HTERT RPE-1 (cell line): ENCODE data around the gene F10.

Source experiments
- in situ Hi-C: fragments of 300-500 bp; cut with MboI; formaldehyde crosslinking; loops from 4 replicates; pipeline ENCODE4 v1.14.3; 2020; ENCODE audit warnings: low sequenced_read_pairs

The F10 gene

DNA sequence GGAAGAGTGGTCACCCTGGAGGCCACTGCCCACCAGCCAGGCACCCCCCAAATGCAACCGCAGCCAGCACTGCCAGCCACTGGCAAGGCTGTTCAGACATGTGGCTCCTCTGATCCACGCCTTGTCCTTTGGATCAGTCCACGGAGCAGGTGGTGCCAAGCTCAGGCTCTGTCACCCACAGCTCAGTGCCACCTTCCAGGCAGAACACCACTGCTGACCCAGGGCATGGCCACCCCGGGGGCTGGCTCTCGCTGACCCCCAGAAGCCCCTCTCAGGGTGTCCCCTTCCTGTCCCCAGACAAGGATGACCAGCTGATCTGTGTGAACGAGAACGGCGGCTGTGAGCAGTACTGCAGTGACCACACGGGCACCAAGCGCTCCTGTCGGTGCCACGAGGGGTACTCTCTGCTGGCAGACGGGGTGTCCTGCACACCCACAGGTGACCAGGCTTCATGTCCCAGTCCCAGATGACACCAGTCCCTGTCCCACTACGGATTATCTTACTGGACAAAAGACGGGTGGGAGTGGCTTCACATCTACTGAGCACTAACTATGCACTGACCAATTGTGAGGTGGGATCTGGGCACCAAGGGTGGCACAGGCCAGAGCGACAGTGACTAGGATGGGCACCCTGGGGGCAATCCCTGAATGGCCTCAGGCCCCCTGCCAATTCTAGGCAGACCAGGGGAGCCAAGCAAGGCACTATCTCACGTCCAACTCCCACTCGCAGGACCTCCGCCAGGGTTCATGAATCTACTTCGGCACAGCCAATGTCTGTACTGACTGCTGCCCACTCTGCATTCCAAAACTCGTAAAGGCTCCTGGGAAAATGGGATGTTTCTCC is 7.0 kb upstream of the F10 start:
- in situ Hi-C loops, result no loop called here

DNA sequence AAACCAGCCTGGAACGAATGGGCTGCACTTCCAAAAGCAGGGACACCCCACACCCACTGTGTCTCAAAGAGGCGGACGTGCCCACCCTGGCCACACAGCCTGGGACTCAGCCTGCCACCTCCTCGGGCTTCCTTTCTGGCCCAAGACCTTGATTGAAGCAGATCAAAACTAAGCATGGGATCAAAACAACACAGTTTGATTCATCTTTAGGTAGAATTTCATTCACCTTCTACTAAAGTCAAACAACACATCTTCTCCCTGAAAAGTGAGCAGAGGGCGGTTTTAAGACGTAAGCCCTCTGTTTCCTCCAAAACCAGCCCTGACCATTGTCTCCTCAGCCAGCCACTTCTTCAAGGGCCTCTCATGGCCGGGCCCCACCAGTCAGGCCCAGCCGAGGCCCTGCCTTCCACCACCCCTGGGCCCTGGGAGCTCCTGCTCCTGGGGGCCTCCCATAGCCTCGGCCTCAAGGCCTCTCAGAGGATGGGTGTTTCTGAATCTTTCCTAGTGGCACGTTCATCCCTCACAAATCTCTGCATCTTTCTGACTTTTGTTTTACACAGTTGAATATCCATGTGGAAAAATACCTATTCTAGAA is 6.3 kb upstream of the F10 start:
- in situ Hi-C loops, result no loop called here

DNA sequence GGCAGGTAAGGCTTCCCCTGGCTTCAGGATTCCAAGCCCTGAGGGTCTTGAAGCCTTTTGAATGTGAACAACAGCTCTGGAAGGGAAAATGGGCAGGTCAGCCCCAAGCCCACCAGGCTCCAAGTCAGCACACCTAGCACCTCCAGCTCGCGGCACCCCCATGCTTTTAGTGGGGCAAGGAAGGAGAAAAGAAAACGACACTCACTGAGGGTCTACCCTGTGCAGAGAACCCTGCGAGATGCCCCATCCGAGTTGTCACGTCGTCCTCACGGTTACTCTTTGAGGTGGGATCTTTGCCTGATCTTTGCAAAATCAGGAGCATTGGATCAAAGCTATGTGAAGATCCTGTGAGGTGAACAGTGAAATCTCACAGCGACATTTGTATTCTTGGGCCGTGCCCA is 5.7 kb upstream of the F10 start:
- in situ Hi-C loops, result no loop called here

DNA sequence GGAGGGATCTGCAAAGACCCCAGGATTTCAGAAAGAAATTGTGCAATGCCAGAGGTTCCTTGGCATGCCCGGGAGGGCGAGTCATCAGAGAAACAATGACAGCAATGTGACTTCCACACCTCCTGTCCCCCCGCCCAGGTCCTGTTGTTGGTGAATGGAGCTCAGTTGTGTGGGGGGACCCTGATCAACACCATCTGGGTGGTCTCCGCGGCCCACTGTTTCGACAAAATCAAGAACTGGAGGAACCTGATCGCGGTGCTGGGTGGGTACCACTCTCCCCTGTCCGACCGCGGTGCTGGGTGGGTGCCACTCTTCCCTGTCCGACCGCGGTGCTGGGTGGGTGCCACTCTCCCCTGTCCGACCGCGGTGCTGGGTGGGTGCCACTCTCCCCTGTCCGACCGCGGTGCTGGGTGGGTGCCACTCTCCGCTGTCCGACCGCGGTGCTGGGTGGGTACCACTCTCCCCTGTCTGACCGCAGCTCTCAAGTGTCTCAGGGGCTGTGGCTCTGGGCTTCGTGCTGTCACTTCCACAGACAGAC is 5.2 kb upstream of the F10 start:
- in situ Hi-C loops, result no loop called here

DNA sequence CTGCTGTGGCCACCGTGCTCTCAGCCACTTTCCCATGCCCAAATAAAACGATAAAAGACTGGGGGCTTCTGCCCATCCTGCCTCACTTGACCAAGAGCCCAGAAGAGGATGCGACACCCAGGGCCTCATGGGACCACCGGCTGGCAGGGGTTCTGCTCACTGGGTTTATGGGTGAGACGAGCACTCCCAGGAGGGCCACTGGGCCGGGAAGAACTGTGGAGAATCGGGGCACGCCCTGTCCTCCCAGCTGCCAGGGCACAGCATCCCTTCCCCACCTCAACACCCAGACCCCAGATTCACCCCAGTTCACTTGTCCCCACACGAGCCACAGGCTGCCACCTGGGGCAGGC is 4.7 kb upstream of the F10 start:
- in situ Hi-C loops, result no loop called here

DNA sequence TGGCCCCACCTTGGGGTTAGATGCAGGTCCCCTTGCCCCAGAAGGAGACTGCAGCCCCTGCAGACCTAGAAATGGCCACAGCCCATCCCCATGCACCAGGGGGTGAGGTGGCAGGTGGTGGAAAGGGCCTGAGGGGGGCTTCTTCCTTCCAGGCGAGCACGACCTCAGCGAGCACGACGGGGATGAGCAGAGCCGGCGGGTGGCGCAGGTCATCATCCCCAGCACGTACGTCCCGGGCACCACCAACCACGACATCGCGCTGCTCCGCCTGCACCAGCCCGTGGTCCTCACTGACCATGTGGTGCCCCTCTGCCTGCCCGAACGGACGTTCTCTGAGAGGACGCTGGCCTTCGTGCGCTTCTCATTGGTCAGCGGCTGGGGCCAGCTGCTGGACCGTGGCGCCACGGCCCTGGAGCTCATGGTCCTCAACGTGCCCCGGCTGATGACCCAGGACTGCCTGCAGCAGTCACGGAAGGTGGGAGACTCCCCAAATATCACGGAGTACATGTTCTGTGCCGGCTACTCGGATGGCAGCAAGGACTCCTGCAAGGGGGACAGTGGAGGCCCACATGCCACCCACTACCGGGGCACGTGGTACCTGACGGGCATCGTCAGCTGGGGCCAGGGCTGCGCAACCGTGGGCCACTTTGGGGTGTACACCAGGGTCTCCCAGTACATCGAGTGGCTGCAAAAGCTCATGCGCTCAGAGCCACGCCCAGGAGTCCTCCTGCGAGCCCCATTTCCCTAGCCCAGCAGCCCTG is 4.2 kb upstream of the F10 start:
- in situ Hi-C loops, result no loop called here

DNA sequence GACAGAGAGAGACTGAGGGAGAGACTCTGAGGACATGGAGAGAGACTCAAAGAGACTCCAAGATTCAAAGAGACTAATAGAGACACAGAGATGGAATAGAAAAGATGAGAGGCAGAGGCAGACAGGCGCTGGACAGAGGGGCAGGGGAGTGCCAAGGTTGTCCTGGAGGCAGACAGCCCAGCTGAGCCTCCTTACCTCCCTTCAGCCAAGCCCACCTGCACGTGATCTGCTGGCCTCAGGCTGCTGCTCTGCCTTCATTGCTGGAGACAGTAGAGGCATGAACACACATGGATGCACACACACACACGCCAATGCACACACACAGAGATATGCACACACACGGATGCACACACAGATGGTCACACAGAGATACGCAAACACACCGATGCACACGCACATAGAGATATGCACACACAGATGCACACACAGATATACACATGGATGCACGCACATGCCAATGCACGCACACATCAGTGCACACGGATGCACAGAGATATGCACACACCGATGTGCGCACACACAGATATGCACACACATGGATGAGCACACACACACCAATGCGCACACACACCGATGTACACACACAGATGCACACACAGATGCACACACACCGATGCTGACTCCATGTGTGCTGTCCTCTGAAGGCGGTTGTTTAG is 3.3 kb upstream of the F10 start:
- in situ Hi-C loops, result no loop called here

DNA sequence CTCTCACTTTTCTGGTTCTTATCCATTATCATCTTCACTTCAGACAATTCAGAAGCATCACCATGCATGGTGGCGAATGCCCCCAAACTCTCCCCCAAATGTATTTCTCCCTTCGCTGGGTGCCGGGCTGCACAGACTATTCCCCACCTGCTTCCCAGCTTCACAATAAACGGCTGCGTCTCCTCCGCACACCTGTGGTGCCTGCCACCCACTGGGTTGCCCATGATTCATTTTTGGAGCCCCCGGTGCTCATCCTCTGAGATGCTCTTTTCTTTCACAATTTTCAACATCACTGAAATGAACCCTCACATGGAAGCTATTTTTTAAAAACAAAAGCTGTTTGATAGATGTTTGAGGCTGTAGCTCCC is 2.8 kb upstream of the F10 start:
- in situ Hi-C loops, result no loop called here

DNA sequence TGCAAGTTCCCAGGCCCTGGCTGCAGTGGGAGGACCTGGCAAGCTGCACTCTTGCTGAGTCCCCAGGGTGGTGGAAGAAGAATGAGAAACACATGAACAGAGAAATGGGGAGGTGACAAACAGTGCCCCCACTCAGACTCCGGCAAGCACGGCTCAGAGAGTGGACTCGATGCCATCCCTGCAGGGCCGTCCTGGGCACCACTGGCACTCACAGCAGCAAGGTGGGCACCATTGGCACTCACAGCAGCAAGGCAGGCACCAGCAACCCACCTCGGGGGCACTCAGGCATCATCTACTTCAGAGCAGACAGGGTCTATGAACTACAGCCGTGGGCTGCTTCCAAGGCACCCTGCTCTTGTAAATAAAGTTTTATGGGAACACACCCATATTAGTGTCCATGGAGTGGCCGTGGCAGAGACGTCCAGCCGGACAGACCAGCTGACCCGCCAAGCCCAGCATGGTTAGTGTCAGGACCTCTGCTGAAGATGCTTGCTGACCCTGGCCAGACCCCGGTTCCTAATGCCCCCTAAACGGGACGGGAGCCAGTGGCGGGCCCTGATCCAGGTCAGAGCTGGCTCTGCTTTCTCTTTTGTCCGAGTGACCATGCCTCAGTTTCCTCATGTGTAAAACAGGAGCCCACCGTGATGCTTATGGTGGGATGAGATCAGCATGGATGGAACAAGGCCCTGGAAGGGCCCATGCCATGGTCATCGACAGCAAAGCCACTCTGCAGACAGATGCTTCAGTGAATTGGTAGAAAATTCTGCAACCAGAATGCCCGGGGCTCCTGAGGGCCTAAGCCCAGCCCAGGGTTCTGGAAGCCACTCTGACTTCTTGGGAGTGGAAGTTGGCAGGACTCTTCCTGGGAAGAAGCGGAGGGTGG is 2.1 kb upstream of the F10 start:
- in situ Hi-C loops, result no loop called here

DNA sequence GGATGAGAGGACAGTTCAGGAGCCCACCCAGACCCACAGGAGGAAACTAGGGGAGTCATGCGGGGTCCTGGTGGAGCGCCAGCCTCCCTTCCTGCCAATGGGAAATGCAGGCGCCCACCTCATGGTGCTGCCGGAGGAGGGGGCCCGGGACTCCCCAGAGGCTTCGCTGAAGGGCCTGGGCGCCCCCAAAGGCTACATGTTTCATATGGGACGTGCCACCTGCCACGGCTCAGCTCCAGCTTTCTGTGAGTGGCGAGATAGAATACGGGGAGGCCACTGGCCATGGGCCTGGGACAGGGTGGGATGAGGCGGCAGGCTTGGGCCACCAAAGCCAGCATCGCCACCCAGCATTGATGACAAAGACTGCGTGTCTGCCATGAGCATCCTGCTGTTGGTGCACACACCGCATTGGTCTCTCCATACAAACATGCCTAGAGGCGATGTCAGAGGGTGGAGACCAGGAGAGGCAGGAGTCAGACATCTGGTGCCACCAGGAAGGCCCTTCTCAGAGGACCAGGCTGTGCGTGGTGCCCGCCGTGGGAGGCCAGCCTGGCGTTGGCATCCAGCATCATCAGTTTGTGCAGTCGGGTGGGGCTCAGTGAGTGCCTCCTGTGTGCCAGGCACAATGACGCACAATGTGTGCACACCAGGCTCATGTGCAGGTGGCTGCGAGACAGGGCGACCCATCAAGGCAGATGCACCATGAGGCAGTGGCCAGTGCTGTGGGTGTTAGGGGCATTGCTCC is 1.2 kb upstream of the F10 start:
- in situ Hi-C loops, result no loop called here

DNA sequence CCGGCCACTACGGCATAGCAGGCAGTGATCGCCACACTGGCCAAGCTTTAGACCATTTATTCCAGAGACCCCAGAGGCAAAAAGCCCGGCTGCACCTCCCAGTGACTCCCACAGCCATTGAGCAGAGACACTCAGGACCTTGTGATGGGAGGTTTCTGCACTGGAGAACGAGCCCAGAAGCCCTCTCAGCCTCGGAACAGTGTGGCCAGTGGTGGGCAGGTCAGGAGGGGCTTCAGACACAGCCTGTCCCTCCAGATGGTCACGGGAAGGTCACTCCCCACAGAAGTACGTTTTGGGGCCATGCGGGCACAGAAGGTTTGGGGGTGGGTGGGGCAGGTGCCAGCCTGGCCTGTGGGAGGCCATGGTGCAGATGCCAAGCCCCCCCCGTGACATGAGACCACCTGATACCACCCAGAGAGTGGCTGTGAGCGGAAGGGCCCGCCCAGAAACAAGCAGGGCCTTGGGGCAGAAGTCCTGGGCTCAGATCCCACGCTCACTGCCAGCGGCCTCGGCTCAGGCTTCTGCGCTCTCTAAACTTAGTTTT is 599 bp upstream of the F10 start:
- in situ Hi-C loops, result no loop called here

DNA sequence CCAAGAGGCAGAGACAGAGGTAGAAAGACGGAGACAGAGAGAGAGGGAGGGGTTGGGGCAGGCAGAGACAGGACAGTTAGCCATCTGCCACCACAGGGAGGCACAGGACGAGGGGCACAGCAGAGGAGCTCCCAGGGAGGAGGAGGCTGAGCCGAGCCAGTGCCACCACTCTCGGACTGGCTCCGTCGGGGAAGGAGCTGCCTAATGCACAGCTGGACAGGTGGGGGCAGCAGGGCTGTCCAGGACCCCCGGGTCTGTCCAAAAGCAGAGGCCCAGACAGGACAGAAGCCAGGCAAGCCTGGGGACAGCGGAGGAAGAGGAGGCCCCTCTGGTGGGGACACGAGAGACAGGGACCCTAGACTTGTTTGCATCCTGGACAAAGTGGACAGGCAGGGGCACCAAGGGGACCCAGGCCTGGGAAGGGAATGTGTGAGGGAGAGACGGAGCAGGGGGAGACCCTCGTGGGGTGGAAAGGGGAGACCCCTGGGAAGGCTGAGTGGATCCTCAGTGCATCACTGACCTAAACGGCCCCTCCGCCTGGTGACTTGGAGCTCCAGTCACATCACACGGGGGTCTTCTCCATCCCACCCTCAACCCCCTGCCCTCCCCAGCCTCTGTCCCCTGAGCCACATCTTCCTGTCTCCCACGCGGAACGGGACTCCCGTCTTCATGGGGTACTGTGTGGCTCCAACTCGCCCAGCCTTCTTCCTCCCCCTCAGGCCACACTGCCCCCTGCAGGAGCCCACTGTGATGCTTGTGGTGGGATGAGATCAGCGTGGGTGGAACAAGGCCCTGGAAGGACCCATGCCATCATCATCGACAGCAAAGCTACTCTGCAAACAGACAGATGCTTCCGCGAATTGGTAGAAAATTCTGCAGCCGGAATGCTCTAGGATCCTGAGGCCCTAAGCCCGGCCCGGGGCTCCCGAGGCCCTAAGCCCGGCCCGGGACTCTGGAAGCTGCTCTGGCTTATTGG is 915 bp downstream of the F10 start:
- in situ Hi-C loops, result no loop called here

DNA sequence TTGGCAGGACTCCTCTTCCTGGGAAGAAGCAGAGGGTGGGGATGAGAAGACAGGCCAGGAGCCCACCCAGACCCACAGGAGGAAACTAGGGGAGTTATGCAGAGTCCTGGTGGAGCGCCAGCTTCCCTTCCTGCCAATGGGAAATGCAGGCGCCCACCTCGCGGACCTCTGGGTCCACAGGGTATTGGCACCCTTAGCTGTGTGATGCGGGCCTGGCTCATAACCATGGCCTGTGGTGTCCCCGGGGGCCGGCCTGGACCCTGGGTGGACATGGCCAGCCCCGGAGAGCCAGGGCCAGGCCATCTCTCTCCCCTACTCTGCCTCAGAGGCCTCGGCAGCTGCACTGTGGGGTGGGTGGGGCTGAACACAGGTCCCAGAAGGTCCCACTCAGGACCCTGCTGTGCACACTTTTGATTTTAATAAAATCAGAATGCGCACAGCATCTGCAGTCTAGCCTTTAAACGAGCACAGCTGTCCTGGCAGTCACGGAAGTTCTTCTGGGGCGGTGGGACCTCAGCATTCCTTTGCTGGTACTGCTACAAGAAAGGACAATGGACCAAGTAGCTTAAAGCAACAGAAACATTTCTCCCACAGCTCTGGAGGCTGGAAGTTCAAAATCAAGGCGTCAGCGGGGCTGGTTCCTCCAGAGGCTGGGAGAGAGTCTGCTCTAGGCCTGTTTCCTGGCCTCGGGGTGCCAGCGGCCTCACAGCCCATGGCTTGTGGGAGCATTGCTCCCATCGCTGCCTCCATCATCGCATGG is 1.8 kb downstream of the F10 start:
- in situ Hi-C loops, result no loop called here

DNA sequence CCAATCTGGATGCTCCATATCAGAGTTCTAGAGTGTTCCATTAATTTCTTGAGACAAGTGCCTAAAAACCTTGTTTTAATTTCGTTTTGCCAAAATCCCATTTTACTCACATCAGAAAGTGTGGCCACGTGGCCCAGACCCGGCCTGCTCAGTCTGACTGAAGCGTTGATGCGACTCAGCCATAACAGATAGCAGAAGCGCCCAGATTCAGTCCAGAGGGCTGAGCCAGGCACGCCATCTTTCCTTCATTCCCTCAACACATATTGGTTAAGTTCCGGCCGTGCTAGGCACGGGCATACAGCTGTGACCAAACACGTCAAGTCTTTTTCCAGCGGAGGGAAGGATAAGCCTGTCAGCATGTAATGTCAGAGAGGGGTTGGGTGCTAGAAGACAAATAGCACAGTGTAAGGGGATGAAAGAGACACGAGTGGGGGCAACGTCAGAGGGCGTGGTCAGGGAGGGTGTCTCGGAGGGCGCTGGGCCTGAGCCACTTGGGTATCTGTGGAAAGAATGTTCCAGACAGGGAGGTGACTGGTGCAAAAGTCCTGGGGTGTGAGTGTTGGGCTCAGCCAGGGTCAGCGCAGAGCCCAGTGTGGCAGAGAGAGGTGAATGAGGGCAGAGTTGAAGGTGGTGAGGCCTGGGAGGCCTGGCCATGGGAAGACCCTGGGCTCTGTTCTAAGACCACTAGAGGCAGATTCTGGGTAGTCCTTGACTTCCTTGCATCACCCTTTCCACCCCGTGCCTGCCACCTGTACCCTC is 3.1 kb downstream of the F10 start:
- in situ Hi-C loops, result no loop called here

DNA sequence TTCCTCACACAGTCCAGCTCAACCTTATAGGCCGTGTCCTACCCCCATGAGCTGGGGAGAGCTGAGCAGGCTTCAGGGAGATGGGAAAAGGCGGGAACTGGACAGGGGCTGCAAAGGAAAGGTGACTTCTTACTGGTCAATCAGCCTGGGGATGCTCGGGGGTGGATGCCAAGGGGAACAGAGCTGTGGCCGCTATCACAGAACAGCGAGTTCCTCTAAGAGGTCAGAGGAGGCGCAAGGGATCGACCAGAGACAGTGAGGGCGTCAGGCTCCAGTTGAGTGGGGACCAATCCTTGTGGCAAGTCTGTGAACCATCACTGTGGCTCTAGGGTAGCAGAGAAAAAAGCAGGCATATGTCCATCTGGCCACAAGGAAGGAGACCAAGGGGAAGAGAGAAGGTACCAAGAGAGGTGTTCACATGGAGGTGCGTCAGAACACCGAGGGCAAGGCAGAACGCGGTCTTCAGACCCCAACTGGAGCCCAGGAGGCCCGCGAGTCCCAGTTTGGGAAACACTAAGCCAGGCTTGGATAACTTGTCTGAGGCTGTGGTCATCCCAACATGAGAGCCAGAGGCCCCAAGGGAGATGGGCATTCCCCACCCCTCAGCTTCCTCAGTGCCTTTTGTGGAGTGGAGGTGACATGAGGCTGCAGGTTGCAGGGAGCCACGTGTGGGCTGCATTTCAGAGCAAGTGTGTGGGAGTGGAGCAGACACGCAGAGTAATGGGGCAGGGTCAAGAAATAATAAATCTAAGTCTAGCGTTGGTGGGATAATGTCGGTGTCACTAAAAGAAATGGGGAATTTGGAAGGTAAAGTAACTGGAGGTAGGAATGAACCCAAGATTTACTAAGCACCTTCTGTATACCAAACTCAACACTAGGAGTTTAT is 3.9 kb downstream of the F10 start:
- in situ Hi-C loops, result no loop called here

DNA sequence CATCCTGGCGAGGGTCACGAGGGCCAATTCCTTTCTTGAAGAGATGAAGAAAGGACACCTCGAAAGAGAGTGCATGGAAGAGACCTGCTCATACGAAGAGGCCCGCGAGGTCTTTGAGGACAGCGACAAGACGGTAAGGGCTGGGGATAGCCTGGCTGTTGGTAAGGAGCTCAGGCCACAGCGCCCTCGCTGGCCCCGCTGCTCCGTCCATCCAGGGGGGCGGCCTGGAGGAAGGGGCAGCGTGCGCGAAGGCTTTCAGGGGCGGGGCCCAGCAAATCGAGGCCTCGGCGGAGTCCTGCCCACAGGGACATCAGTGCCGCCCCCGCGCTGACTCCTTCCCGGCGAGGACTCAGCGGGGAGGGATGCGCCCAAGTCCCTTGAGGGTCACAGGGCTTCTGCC is 6.9 kb downstream of the F10 start:
- in situ Hi-C loops, result no loop called here
